ENCODE measurements around the gene CEACAM1. TPM values are rescaled to one million over a fixed set of nuclear protein-coding genes. Genes with fewer than 3 reads are reported as not detected.

The CEACAM1 gene
- total RNA-seq, 1 experiment from 2014 or later, result 1.5 TPM

- H2BK20ac ChIP-seq (ENCODE audit: low read depth, low read length, poor library complexity, severe bottlenecking), result no peak overlapping the region
- H2BK15ac ChIP-seq (ENCODE audit: low read depth, low read length), result no peak overlapping the region
- DNase-seq, result no peak
- peaks cover 0 to 6% (median 3%) of the 10 kb centered on the region in 3 experiments; a peak in 5 of 7 replicates for H3K36me3 Mint-ChIP-seq (ENCODE audit: insufficient read depth in 1 of 3, low read depth in 3 of 3)
- no peak overlapping the region for H3K4ac ChIP-seq (ENCODE audit: low read depth, low read length)
- H3K79me1 ChIP-seq (ENCODE audit: insufficient read depth, low read depth, low read length, poor library complexity, severe bottlenecking), result no peaks in the 10 kb centered on the region
- no peak overlapping the region for H2BK12ac ChIP-seq (ENCODE audit: insufficient read length, low read depth, low read length)
- H3K23ac ChIP-seq (ENCODE audit: insufficient read length, low read depth, low read length), result no peak overlapping the region
- H3K56ac ChIP-seq (ENCODE audit: insufficient read length, low read depth, low read length), result no peak overlapping the region
- H3K4me2 ChIP-seq (ENCODE audit: insufficient read depth, insufficient read length, low read length), result no peak overlapping the region
- no peaks in the 10 kb centered on the region for H3K27me3 ChIP-seq (ENCODE audit: insufficient read depth, low read length)
- no peak overlapping the region for H3K14ac ChIP-seq (ENCODE audit: insufficient read depth, low read length)
- no peak overlapping the region for H4K8ac ChIP-seq (replicated peaks; ENCODE audit: insufficient read length, low read depth, low read length)
- no peak for TF ChIP-seq CTCF (conservative IDR thresholded peaks at IDR 0.05)
- no peaks in the 10 kb centered on the region for H4K20me1 ChIP-seq (ENCODE audit: control insufficient read depth, insufficient read depth, insufficient read length)
- peak overlapping the region; percentile 24 for H3T11ph ChIP-seq (ENCODE audit: low read length)
- no peak overlapping the region for H3K9ac ChIP-seq (ENCODE audit: extremely low read depth, insufficient read length, low read length)
- H2BK120ac ChIP-seq (ENCODE audit: low read depth, low read length, poor library complexity, severe bottlenecking), result no peak overlapping the region
- no peak overlapping the region for H4K5ac ChIP-seq (ENCODE audit: insufficient read length, low read depth, low read length)
- WGBS (ENCODE audit: extremely low coverage, insufficient read length, low lambda C conversion rate), result no CpG with 5 or more reads among the region's 4 CpGs
- no peaks in the 10 kb centered on the region for H3K23me2 ChIP-seq (ENCODE audit: insufficient read length, low read depth, low read length, poor library complexity, severe bottlenecking)
- no peak overlapping the region for H2AFZ ChIP-seq (ENCODE audit: low read length)
- H3K9me3 ChIP-seq (ENCODE audit: control insufficient read depth, low read depth, low read length), result no peaks in the 10 kb centered on the region
- H3K79me2 ChIP-seq (ENCODE audit: insufficient read depth, low read length), result no peaks in the 10 kb centered on the region
- peak overlapping the region in 1 of 2 experiments; percentile 43; a peak in 3 of 5 replicates for H3K4me3 Mint-ChIP-seq
- no peak overlapping the region for H4K91ac ChIP-seq (ENCODE audit: insufficient read length, low read depth, low read length)
- H3K18ac ChIP-seq (ENCODE audit: insufficient read length, low read depth, low read length), result peak overlapping the region; percentile 20
- no peaks in the 10 kb centered on the region; the same call in 1 of the 2 replicates for H3K27me3 Mint-ChIP-seq (ENCODE audit: low read depth)
- peaks cover 60 to 64% of the 10 kb centered on the region in 2 experiments for H3K4me1 Mint-ChIP-seq
- H3K4me1 ChIP-seq (ENCODE audit: insufficient read depth, low read length), result peaks cover 23% of the 10 kb centered on the region
- peak overlapping the region; percentile 81 for H3K27ac ChIP-seq (ENCODE audit: insufficient read length, low read depth, low read length)
- no peak overlapping the region for H2AK5ac ChIP-seq (ENCODE audit: insufficient read length, low read length)
- H3K9me3 Mint-ChIP-seq, result no peaks in the 10 kb centered on the region
- peak overlapping the region; percentile 91 to 98 (median 96) for H3K27ac Mint-ChIP-seq
- peak overlapping the region; percentile 10 for H2BK5ac ChIP-seq (ENCODE audit: insufficient read length, low read length)
Measured at GRCh38 chr19:42474743-42475142, 53.5 kb downstream of the CEACAM1 start.
